ENCODE measurements around the gene TRRAP.

TRRAP gene

DNA sequence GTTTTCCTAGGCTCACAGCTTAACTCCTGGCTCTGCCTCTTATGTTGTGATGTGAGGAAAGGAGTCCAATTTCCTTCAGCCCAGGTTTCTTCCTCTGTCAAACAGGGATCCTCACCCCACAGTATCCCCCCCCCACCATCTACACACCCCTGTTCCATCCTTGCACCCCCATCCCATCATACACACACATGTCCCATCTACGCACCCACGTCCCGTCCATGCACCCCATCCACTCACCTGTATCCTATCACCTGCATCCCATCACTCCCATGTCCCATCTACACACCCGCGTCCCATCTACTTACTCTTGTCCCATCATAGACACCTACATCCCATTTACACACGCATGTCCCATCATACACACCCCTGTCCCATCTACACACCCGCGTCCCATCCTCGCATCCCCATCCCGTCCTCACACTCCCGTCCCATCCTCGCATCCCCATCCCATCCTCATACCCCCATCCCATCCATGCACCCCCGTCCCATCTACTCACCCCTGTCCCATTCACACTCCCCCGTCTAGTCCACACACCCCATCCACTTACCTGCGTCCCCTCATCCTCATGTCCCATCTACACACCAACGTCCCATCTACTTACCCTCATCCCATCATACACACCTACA is 117.3 kb downstream of the TRRAP start:
- CTCF ChIA-PET = no interaction called here
- no peak for TF ChIP-seq ZNF768 (tag by site-specific recombination; IDR thresholded peaks at IDR 0.05)
- Histone ChIP-seq H3K36me3 (ENCODE audit: control insufficient read depth in 2 of 2, insufficient read depth in 1 of 2, low read length in 2 of 2) (peaks cover 22 to 91% of the 10 kb centered on the region in 2 experiments), H3K4me1 (ENCODE audit: control insufficient read depth, insufficient read depth, low read length) (no peaks in the 10 kb centered on the region), H3K4me3 (ENCODE audit: low read depth, low read length) (no peak overlapping the region), H3K27ac (ENCODE audit: extremely low read depth, low read depth, low read length) (no peak overlapping the region), H3K9me3 (ENCODE audit: control insufficient read depth, insufficient read depth, low read depth, low read length) (no peaks in the 10 kb centered on the region)
- POLR2A ChIA-PET = no interaction called here

GRCh38 chr7:98996150-98996552 is 117.8 kb downstream of the TRRAP start:
- TF ChIP-seq PRDM4 (tag by site-specific recombination; IDR thresholded peaks at IDR 0.05) = no peak
- TF ChIP-seq WT1 (tag by site-specific recombination; IDR thresholded peaks at IDR 0.05) = no peak
- TF ChIP-seq PRDM1 (tag by site-specific recombination; IDR thresholded peaks at IDR 0.05) = no peak
- TF ChIP-seq ZNF558 (tag by site-specific recombination; IDR thresholded peaks at IDR 0.05) = no peak
- no peak for TF ChIP-seq CTCF (tag by site-specific recombination; IDR thresholded peaks at IDR 0.05)
- no peak for TF ChIP-seq ZNF175 (tag by site-specific recombination; IDR thresholded peaks at IDR 0.05)
- TF ChIP-seq ZNF26 (tag by site-specific recombination; IDR thresholded peaks at IDR 0.05) = no peak
- TF ChIP-seq GLI2 (tag by site-specific recombination; IDR thresholded peaks at IDR 0.05; ENCODE audit: borderline replicate concordance, low read depth) = no peak
- no peak for TF ChIP-seq ZNF174 (tag by site-specific recombination; IDR thresholded peaks at IDR 0.05)
- no peak overlapping the region for H3K4me3 ChIP-seq (ENCODE audit: low read depth, low read length)
- no peaks in the 10 kb centered on the region for H3K9me3 ChIP-seq (ENCODE audit: control insufficient read depth, insufficient read depth, low read depth, low read length)
- H3K27ac ChIP-seq (ENCODE audit: extremely low read depth, low read depth, low read length) = no peak overlapping the region
- ChIA-PET CTCF (no interaction called here), POLR2A (no interaction called here)
- H3K36me3 ChIP-seq (ENCODE audit: control insufficient read depth in 2 of 2, insufficient read depth in 1 of 2, low read length in 2 of 2) = peaks cover 22 to 91% of the 10 kb centered on the region in 2 experiments
- no peaks in the 10 kb centered on the region for H3K4me1 ChIP-seq (ENCODE audit: control insufficient read depth, insufficient read depth, low read length)

DNA sequence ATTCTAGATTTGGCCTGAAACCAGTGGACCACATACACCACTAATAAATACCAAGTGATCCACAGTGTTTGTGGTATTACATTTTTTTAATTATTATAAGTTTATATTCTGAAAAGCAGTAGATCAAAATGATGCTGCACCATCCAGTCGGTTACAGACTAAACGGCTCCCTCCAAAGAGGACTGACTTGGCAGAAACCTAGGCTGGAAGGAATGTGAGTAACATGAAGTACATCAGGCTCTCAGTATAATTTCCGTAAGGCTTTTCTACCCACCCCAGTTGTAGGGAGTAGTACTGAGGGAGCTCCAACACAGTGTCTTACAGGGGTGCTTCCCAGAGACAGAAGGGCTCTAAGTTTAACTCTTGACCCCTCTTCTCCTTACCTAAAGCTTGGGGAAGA is 119.5 kb downstream of the TRRAP start:
- no peaks in the 10 kb centered on the region for H3K4me1 ChIP-seq (ENCODE audit: control insufficient read depth, insufficient read depth, low read length)
- ChIA-PET CTCF (no interaction called here), POLR2A (interaction anchor here (0.7 kb wide), 1 partner anchor 10 kb away, joined by 5 read pairs; no protein-coding TSS in a partner anchor)
- H3K9me3 ChIP-seq (ENCODE audit: control insufficient read depth, insufficient read depth, low read depth, low read length) = no peaks in the 10 kb centered on the region
- no peak overlapping the region for H3K27ac ChIP-seq (ENCODE audit: extremely low read depth, low read depth, low read length)
- peaks cover 17 to 89% of the 10 kb centered on the region in 2 experiments for H3K36me3 ChIP-seq (ENCODE audit: control insufficient read depth in 2 of 2, insufficient read depth in 1 of 2, low read length in 2 of 2)
- no peak overlapping the region for H3K4me3 ChIP-seq (ENCODE audit: low read depth, low read length)
- TF ChIP-seq ZNF560 (tag by site-specific recombination; IDR thresholded peaks at IDR 0.05; ENCODE audit: borderline replicate concordance) (no peak), ZNF747 (tag by site-specific recombination; IDR thresholded peaks at IDR 0.05) (no peak), ZNF341 (tag by site-specific recombination; IDR thresholded peaks at IDR 0.05; ENCODE audit: low read depth) (no peak), ZNF335 (tag by site-specific recombination; conservative IDR thresholded peaks at IDR 0.05) (no peak), OVOL3 (tag by site-specific recombination; IDR thresholded peaks at IDR 0.05) (no peak), SCRT2 (tag by site-specific recombination; IDR thresholded peaks at IDR 0.05) (no peak), ZNF174 (tag by site-specific recombination; IDR thresholded peaks at IDR 0.05) (no peak)
- TF ChIP-seq, protein P1, sequence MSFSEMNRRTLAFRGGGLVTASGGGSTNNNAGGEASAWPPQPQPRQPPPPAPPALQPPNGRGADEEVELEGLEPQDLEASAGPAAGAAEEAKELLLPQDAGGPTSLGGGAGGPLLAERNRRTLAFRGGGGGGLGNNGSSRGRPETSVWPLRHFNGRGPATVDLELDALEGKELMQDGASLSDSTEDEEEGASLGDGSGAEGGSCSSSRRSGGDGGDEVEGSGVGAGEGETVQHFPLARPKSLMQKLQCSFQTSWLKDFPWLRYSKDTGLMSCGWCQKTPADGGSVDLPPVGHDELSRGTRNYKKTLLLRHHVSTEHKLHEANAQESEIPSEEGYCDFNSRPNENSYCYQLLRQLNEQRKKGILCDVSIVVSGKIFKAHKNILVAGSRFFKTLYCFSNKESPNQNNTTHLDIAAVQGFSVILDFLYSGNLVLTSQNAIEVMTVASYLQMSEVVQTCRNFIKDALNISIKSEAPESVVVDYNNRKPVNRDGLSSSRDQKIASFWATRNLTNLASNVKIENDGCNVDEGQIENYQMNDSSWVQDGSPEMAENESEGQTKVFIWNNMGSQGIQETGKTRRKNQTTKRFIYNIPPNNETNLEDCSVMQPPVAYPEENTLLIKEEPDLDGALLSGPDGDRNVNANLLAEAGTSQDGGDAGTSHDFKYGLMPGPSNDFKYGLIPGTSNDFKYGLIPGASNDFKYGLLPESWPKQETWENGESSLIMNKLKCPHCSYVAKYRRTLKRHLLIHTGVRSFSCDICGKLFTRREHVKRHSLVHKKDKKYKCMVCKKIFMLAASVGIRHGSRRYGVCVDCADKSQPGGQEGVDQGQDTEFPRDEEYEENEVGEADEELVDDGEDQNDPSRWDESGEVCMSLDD (tag by site-specific recombination; IDR thresholded peaks at IDR 0.05) = no peak
- TF ChIP-seq, protein P2, sequence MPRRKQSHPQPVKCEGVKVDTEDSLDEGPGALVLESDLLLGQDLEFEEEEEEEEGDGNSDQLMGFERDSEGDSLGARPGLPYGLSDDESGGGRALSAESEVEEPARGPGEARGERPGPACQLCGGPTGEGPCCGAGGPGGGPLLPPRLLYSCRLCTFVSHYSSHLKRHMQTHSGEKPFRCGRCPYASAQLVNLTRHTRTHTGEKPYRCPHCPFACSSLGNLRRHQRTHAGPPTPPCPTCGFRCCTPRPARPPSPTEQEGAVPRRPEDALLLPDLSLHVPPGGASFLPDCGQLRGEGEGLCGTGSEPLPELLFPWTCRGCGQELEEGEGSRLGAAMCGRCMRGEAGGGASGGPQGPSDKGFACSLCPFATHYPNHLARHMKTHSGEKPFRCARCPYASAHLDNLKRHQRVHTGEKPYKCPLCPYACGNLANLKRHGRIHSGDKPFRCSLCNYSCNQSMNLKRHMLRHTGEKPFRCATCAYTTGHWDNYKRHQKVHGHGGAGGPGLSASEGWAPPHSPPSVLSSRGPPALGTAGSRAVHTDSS (tag by site-specific recombination; IDR thresholded peaks at IDR 0.05) = no peak

All from HEK293 (cell line).